ENCODE data around the gene DOK4. TPM values are rescaled to one million over a fixed set of nuclear protein-coding genes. Genes with fewer than 3 reads are reported as not detected.

Gene DOK4
- total RNA-seq, 1 experiment from 2014 or later = 4.9 TPM

- H3K9ac ChIP-seq (ENCODE audit: low read length) = no peak overlapping the region
- no peak overlapping the region for H2AFZ ChIP-seq (ENCODE audit: low read length)
- no peak overlapping the region for H3K27ac ChIP-seq (ENCODE audit: low read length)
- no peaks in the 10 kb centered on the region for H3K4me1 ChIP-seq (ENCODE audit: insufficient read depth, low read length)
- H3F3A ChIP-seq (ENCODE audit: low read length, unreplicated experiment) = no peaks in the 10 kb centered on the region
- POLR2A ChIA-PET (ENCODE audit: unreplicated experiment) = no interaction called here
- CTCF ChIA-PET = no interaction called here
- intact Hi-C loops (cut with micrococcal nuclease) = no loop called here
- no peak overlapping the region for H3K4me3 ChIP-seq (ENCODE audit: low read length)
- no peaks in the 10 kb centered on the region for H3K27me3 ChIP-seq (ENCODE audit: low read length)
- no peaks in the 10 kb centered on the region for H3K9me3 ChIP-seq (ENCODE audit: low read length)
- no peaks in the 10 kb centered on the region for H3K36me3 ChIP-seq (ENCODE audit: low read depth, low read length)
- H3K79me2 ChIP-seq (ENCODE audit: low read length) = no peaks in the 10 kb centered on the region
- BruUV-seq (replicated peaks) = no TSS peak
- H3K9me2 ChIP-seq (replicated peaks; ENCODE audit: low read length) = no peaks in the 10 kb centered on the region
- H3K4me2 ChIP-seq (ENCODE audit: low read length) = no peak overlapping the region
- no peak for TF ChIP-seq EZH2 (IDR thresholded peaks at IDR 0.05; ENCODE audit: low read length, unreplicated experiment)
- TF ChIP-seq EZH2phosphoT487 (IDR thresholded peaks at IDR 0.05; ENCODE audit: borderline replicate concordance, low read length) = no peak
- no peak for TF ChIP-seq CTCF (conservative IDR thresholded peaks at IDR 0.05; ENCODE audit: low read depth, low read length)
- ATAC-seq (no peak), DNase-seq (no peak)
- H4K20me1 ChIP-seq (ENCODE audit: low read length) = no peaks in the 10 kb centered on the region
Measured at GRCh38 chr16:57514371-57514770, 28.1 kb upstream of the DOK4 start.

GRCh38 chr16:57513371-57514102 is 27.2 kb upstream of the DOK4 start:
- Histone ChIP-seq H3K79me2 (ENCODE audit: low read length) (no peaks in the 10 kb centered on the region), H3K36me3 (ENCODE audit: low read depth, low read length) (no peaks in the 10 kb centered on the region), H3F3A (ENCODE audit: low read length, unreplicated experiment) (no peaks in the 10 kb centered on the region), H3K9me2 (replicated peaks; ENCODE audit: low read length) (no peaks in the 10 kb centered on the region), H3K4me3 (ENCODE audit: low read length) (no peak overlapping the region), H4K20me1 (ENCODE audit: low read length) (no peaks in the 10 kb centered on the region), H3K4me1 (ENCODE audit: insufficient read depth, low read length) (no peaks in the 10 kb centered on the region), H3K9me3 (ENCODE audit: low read length) (no peaks in the 10 kb centered on the region), H2AFZ (ENCODE audit: low read length) (no peak overlapping the region), H3K27ac (ENCODE audit: low read length) (no peak overlapping the region), H3K27me3 (ENCODE audit: low read length) (no peaks in the 10 kb centered on the region), H3K9ac (ENCODE audit: low read length) (no peak overlapping the region), H3K4me2 (ENCODE audit: low read length) (no peak overlapping the region)
- intact Hi-C loops (cut with micrococcal nuclease) = no loop called here
- ChIA-PET POLR2A (ENCODE audit: unreplicated experiment) (no interaction called here), CTCF (no interaction called here)
- TF ChIP-seq EZH2phosphoT487 (IDR thresholded peaks at IDR 0.05; ENCODE audit: borderline replicate concordance, low read length) (no peak), CTCF (conservative IDR thresholded peaks at IDR 0.05; ENCODE audit: low read depth, low read length) (no peak), EZH2 (IDR thresholded peaks at IDR 0.05; ENCODE audit: low read length, unreplicated experiment) (no peak)
- BruUV-seq (replicated peaks) = no TSS peak
- DNase-seq (no peak), ATAC-seq (no peak)

- BruUV-seq (replicated peaks) = no TSS peak
- CTCF ChIA-PET = no interaction called here
Measured at GRCh38 chr16:57512296-57513001, 26.2 kb upstream of the DOK4 start.

More at GRCh38 chr16:57512296-57513001, 26.2 kb upstream of the DOK4 start:
- POLR2A ChIA-PET (ENCODE audit: unreplicated experiment) = no interaction called here
- intact Hi-C loops (cut with micrococcal nuclease) = no loop called here
- Histone ChIP-seq H3K36me3 (ENCODE audit: low read depth, low read length) (no peaks in the 10 kb centered on the region), H3K4me3 (ENCODE audit: low read length) (no peak overlapping the region), H3K4me2 (ENCODE audit: low read length) (no peak overlapping the region), H3K9me2 (replicated peaks; ENCODE audit: low read length) (no peaks in the 10 kb centered on the region), H3K27me3 (ENCODE audit: low read length) (no peaks in the 10 kb centered on the region), H2AFZ (ENCODE audit: low read length) (no peak overlapping the region), H3K9ac (ENCODE audit: low read length) (no peak overlapping the region), H3K27ac (ENCODE audit: low read length) (no peak overlapping the region), H3F3A (ENCODE audit: low read length, unreplicated experiment) (no peaks in the 10 kb centered on the region), H4K20me1 (ENCODE audit: low read length) (no peaks in the 10 kb centered on the region), H3K79me2 (ENCODE audit: low read length) (no peaks in the 10 kb centered on the region), H3K9me3 (ENCODE audit: low read length) (no peaks in the 10 kb centered on the region), H3K4me1 (ENCODE audit: insufficient read depth, low read length) (no peaks in the 10 kb centered on the region)
- ATAC-seq = no peak
- DNase-seq = no peak
- TF ChIP-seq EZH2phosphoT487 (IDR thresholded peaks at IDR 0.05; ENCODE audit: borderline replicate concordance, low read length) = no peak
